SK-N-SH (cell line): ENCODE data around the gene PTPRG. TPM values are rescaled to one million over a fixed set of nuclear protein-coding genes. Genes with fewer than 3 reads are reported as not detected.

Experiments
- CTCF ChIA-PET: fragments of 300-600, 350-600 bp; formaldehyde crosslinking; extraction: SDS; loops from one replicate; lab custom pipeline; 2021; lab: Yijun Ruan, JAX
- POLR2A ChIA-PET: fragments of 350-600 bp; sonication (Branson Sonifier 250); formaldehyde crosslinking; extraction: SDS; loops from one replicate; lab custom pipeline; 2020; ENCODE audit warnings: antibody characterized with exemption, inconsistent platforms; lab: Yijun Ruan, JAX
- DNase-seq: peaks from one replicate; pipeline ENCODE4 v3.0.0; 2012
- H2AFZ ChIP-seq: fragments of 200-600 bp; sonication (generic); 2 replicates; pipeline ENCODE4 v1.8.1; 2016; ENCODE audit warnings: antibody characterized with exemption, mild to moderate bottlenecking, low read depth
- H3F3A ChIP-seq: fragments of 200-600 bp; sonication (generic); replicated peaks from 2 replicates; pipeline ENCODE3; 2016; ENCODE audit warnings: antibody characterized with exemption, mild to moderate bottlenecking; ENCODE audit not compliant: insufficient read depth
- H3K27ac ChIP-seq, 2 experiments: fragments of 200-500 bp in 1 of 2; fragments of 200-600 bp in 1 of 2; sonication (Bioruptor generic) in 1 of 2; sonication (generic), shearing (Covaris generic) in 1 of 2; 2 replicates each; pipeline versions ENCODE4 v1.5.1 to v1.6.1; 2014 to 2016; ENCODE audit warnings: low read depth in 2 of 2, inconsistent platforms in 1 of 2, low read length in 1 of 2, mild to moderate bottlenecking in 1 of 2, mixed read lengths in 1 of 2
- H3K27me3 ChIP-seq: fragments of 200-600 bp; sonication (generic), shearing (Covaris generic); 2 replicates; pipeline ENCODE4 v1.6.1; 2016; ENCODE audit warnings: mixed run types; ENCODE audit not compliant: insufficient read depth
- H3K36me3 ChIP-seq, 2 experiments: fragments of 200-500 bp in 1 of 2; fragments of 200-600 bp in 1 of 2; sonication (Bioruptor generic) in 1 of 2; sonication (generic) in 1 of 2; replicated peaks in 1 of 2; 2 replicates each; pipeline versions ENCODE3 to v1.5.1; 2014 to 2016; ENCODE audit warnings: low read length in 1 of 2, mild to moderate bottlenecking in 1 of 2; ENCODE audit not compliant: insufficient read depth in 2 of 2, control insufficient read depth in 1 of 2
- H3K4me1 ChIP-seq, 2 experiments: fragments of 200-500 bp in 1 of 2; fragments of 200-600 bp in 1 of 2; sonication (Bioruptor generic) in 1 of 2; sonication (generic), shearing (Covaris generic) in 1 of 2; 2 replicates each; pipeline versions ENCODE4 v1.5.1 to v1.6.1; 2014 to 2016; ENCODE audit warnings: low read depth in 1 of 2, low read length in 1 of 2, mixed run types in 1 of 2; ENCODE audit not compliant: insufficient read depth in 2 of 2, control insufficient read depth in 1 of 2
- H3K4me2 ChIP-seq: fragments of 200-600 bp; sonication (generic), shearing (Covaris generic); 2 replicates; pipeline ENCODE4 v1.6.1; 2017; ENCODE audit warnings: mixed run types
- H3K4me3 ChIP-seq, 2 experiments: fragments of 200-500 bp in 1 of 2; fragments of 200-600 bp in 1 of 2; sonication (Bioruptor generic) in 1 of 2; sonication (generic), shearing (Covaris generic) in 1 of 2; 2 replicates each; pipeline versions ENCODE4 v1.5.1 to v1.8.1; 2014 to 2016; ENCODE audit warnings: low read depth in 2 of 2, inconsistent platforms in 1 of 2, low read length in 1 of 2, mild to moderate bottlenecking in 1 of 2, mixed read lengths in 1 of 2, moderate library complexity in 1 of 2
- H3K79me2 ChIP-seq: fragments of 200-600 bp; sonication (generic); 2 replicates; pipeline ENCODE4 v1.8.1; 2017; ENCODE audit warnings: mild to moderate bottlenecking; ENCODE audit not compliant: insufficient read depth
- H3K9ac ChIP-seq: fragments of 200-600 bp; sonication (generic); 2 replicates; pipeline ENCODE4 v1.6.1; 2017; ENCODE audit warnings: mixed run types
- H3K9me2 ChIP-seq: fragments of 200-600 bp; sonication (generic); 2 replicates; pipeline ENCODE4 v1.6.1; 2017; ENCODE audit warnings: mixed run types
- H3K9me3 ChIP-seq: fragments of 200-600 bp; sonication (generic); 2 replicates; pipeline ENCODE4 v1.6.1; 2017; ENCODE audit warnings: mixed run types, mild to moderate bottlenecking, moderate library complexity
- H4K20me1 ChIP-seq: fragments of 200-600 bp; sonication (generic); 2 replicates; pipeline ENCODE4 v1.6.1; 2017; ENCODE audit warnings: mild to moderate bottlenecking, mixed run types; ENCODE audit not compliant: insufficient read depth
- CTCF ChIP-seq: fragments of 200-600 bp; sonication (generic); IDR thresholded peaks from 2 replicates; pipeline ENCODE4 v1.6.1; 2017; ENCODE audit warnings: antibody characterized with exemption, mild to moderate bottlenecking, moderate library complexity
- ELF1 ChIP-seq: IDR thresholded peaks from 2 replicates; pipeline ENCODE4 v1.4.0; 2012
- EP300 ChIP-seq, 2 experiments: IDR thresholded peaks; 2 replicates each; pipeline versions ENCODE4 v1.4.0 to v1.6.1; 2012; ENCODE audit warnings: borderline replicate concordance in 1 of 2, low read depth in 1 of 2, low read length in 1 of 2
- EZH2phosphoT487 ChIP-seq: fragments of 200-600 bp; sonication (generic); IDR thresholded peaks from 2 replicates; pipeline ENCODE4 v1.6.1; 2017; ENCODE audit warnings: low read depth, mixed run types, mild to moderate bottlenecking, antibody characterized with exemption, moderate library complexity, borderline replicate concordance
- FOSL2 ChIP-seq: IDR thresholded peaks from 2 replicates; pipeline ENCODE4 v1.4.0; 2012; ENCODE audit warnings: low read depth, mild to moderate bottlenecking, moderate library complexity, borderline replicate concordance
- FOXM1 ChIP-seq: IDR thresholded peaks from 2 replicates; pipeline ENCODE4 v1.4.0; 2012; ENCODE audit warnings: low read depth, mild to moderate bottlenecking
- MAX ChIP-seq: IDR thresholded peaks from 2 replicates; pipeline ENCODE4 v1.4.0; 2012; ENCODE audit warnings: low read depth
- MXI1 ChIP-seq: IDR thresholded peaks from 2 replicates; pipeline ENCODE4 v1.6.1; 2012; ENCODE audit warnings: mild to moderate bottlenecking, low read depth, low read length, improper control_type of control experiment
- NFIC ChIP-seq: IDR thresholded peaks from 2 replicates; pipeline ENCODE4 v1.4.0; 2012; ENCODE audit warnings: borderline replicate concordance
- NRF1 ChIP-seq: IDR thresholded peaks from 2 replicates; pipeline ENCODE4 v1.6.1; 2012; ENCODE audit warnings: low read depth, mild to moderate bottlenecking, low read length
- PBX3 ChIP-seq: IDR thresholded peaks from 2 replicates; pipeline ENCODE4; 2012
- POLR2AphosphoS5 ChIP-seq: IDR thresholded peaks from 2 replicates; pipeline ENCODE4 v1.6.1; 2012; ENCODE audit warnings: low read depth, low read length
- RAD21 ChIP-seq: IDR thresholded peaks from 2 replicates; pipeline ENCODE4 v1.6.1; 2012; ENCODE audit warnings: mild to moderate bottlenecking, low read length
- REST ChIP-seq: IDR thresholded peaks from 2 replicates; pipeline ENCODE4 v1.6.1; 2012; ENCODE audit warnings: mild to moderate bottlenecking, low read depth, low read length, moderate library complexity
- RXRA ChIP-seq: IDR thresholded peaks from 2 replicates; pipeline ENCODE4 v1.4.0; 2012; ENCODE audit warnings: low read depth, mild to moderate bottlenecking, borderline replicate concordance
- SIN3A ChIP-seq: IDR thresholded peaks from 2 replicates; pipeline ENCODE4 v1.6.1; 2012; ENCODE audit warnings: low read depth, mild to moderate bottlenecking, low read length, moderate library complexity, borderline replicate concordance
- SMC3 ChIP-seq: IDR thresholded peaks from 2 replicates; pipeline ENCODE4 v1.6.1; 2012; ENCODE audit warnings: low read depth, low read length, improper control_type of control experiment
- TCF12 ChIP-seq: IDR thresholded peaks from 2 replicates; pipeline ENCODE4 v1.4.0; 2012
- TEAD4 ChIP-seq: IDR thresholded peaks from 2 replicates; pipeline ENCODE4 v1.4.0; 2012; ENCODE audit warnings: mild to moderate bottlenecking, borderline replicate concordance; ENCODE audit not compliant: insufficient read depth
- ZBTB33 ChIP-seq: IDR thresholded peaks from 2 replicates; pipeline ENCODE4 v1.4.0; 2012; ENCODE audit warnings: low read depth, borderline replicate concordance
- WGBS: methylation state at CpG from one replicate; pipeline ENCODE4 v1.1.6; 2017; ENCODE audit warnings: low lambda C conversion rate; 5-methylcytosine and 5-hydroxymethylcytosine counted together
- polyA plus RNA-seq, 3 experiments: library from polyadenylated mRNA; depleted of rRNA; stranded (reverse); fragments of >200 nt; gene quantifications; 2 replicates each; pipeline ENCODE4 v1.2.3, GENCODE V29; 2012

PTPRG gene
- polyA plus RNA-seq, 1 of the 3 experiments (the other 2 are of a cell fraction) = 14.1 TPM

GRCh38 chr3:62184559-62184958 lies 623.2 kb downstream of the PTPRG start (continued):
- TF ChIP-seq REST (no peak), CTCF (no peak), RAD21 (no peak), NFIC (no peak), POLR2AphosphoS5 (no peak), SIN3A (no peak), FOXM1 (no peak), TCF12 (no peak), EP300 (IDR thresholded peaks at IDR 0.05; ENCODE audit: borderline replicate concordance in 1 of 2, low read depth in 1 of 2, low read length in 1 of 2) (no peak)

GRCh38 chr3:62187022-62187431 lies 625.7 kb downstream of the PTPRG start:
- CTCF ChIA-PET = interaction anchor here (1.0 to 8.5 kb wide), 8 partner anchors 8 to 622 kb away, joined by 3 to 102 read pairs (median 8); no protein-coding TSS in a partner anchor
- Histone ChIP-seq H4K20me1 (no peaks in the 10 kb centered on the region), H3K79me2 (no peaks in the 10 kb centered on the region), H2AFZ (no peak overlapping the region), H3K4me2 (no peak overlapping the region), H3K27me3 (no peaks in the 10 kb centered on the region), H3F3A (no peaks in the 10 kb centered on the region), H3K27ac (no peak overlapping the region), H3K9me3 (no peaks in the 10 kb centered on the region), H3K4me1 (peaks cover 0 to 4% of the 10 kb centered on the region in 2 experiments; a peak in 1 of 4 replicates), H3K36me3 (peaks cover 0 to 3% of the 10 kb centered on the region in 2 experiments), H3K9ac (no peak overlapping the region), H3K9me2 (no peaks in the 10 kb centered on the region), H3K4me3 (no peak overlapping the region)
- POLR2A ChIA-PET = interaction anchor here (0.6 kb wide), 1 partner anchor 20 kb away, joined by 4 read pairs; no protein-coding TSS in a partner anchor
- WGBS = 92% methylated on average over 7 of the region's 7 CpGs
- no peak for DNase-seq
- peak; percentile 37 for TF ChIP-seq RAD21
- no peak for TF ChIP-seq PBX3
- no peak for TF ChIP-seq NFIC
- no peak for TF ChIP-seq MXI1
- TF ChIP-seq RXRA = no peak
- TF ChIP-seq TEAD4 = no peak
- TF ChIP-seq CTCF = peak; percentile 50
- no peak for TF ChIP-seq FOXM1
- TF ChIP-seq ELF1 = no peak
- TF ChIP-seq ZBTB33 = no peak
- TF ChIP-seq NRF1 = no peak
- no peak for TF ChIP-seq EZH2phosphoT487
- TF ChIP-seq SMC3 = 0 out of 2 replicates have a peak, but pooled peaks have one; percentile 12
- no peak for TF ChIP-seq MAX
- no peak for TF ChIP-seq FOSL2
